Heart right ventricle (tissue), 16 donors: ENCODE measurements around the gene ZFP92. TPM values are rescaled to one million over a fixed set of nuclear protein-coding genes. Genes with fewer than 3 reads are reported as not detected.

Experiments used
- ATAC-seq, 8 donors: fragments of 200-7000 bp; cut with Tn5 transposase; one replicate each; pipeline ENCODE4 v1.9.1; 2020; ENCODE audit warnings: mild to moderate bottlenecking in 8 of 8, moderate library complexity in 8 of 8, moderate number of reproducible peaks in 1 of 8
- DNase-seq, 2 donors: peaks; one replicate each; pipeline ENCODE4 v3.0.0-alpha.2; 2020
- H3K27ac ChIP-seq, 10 donors: fragments of 200-600 bp; sonication (generic) in 2 of 10; one replicate each; pipeline versions ENCODE4 v1.5.0 to v1.8.0; 2020 to 2022; ENCODE audit warnings: mild to moderate bottlenecking in 3 of 10
- H3K27me3 ChIP-seq, 7 donors: fragments of 200-600 bp; one replicate each; pipeline ENCODE4 v1.8.0; 2021 to 2022; ENCODE audit warnings: mild to moderate bottlenecking in 2 of 7
- H3K36me3 ChIP-seq, 9 donors: fragments of 200-600 bp; sonication (generic) in 1 of 9; one replicate each; pipeline versions ENCODE4 v1.5.0 to v1.8.0; 2020 to 2022; ENCODE audit warnings: mild to moderate bottlenecking in 2 of 9
- H3K4me1 ChIP-seq, 9 donors: fragments of 200-600 bp; sonication (generic) in 1 of 9; one replicate each; pipeline versions ENCODE4 v1.5.0 to v1.8.0; 2020 to 2022; ENCODE audit warnings: mild to moderate bottlenecking in 4 of 9
- H3K4me3 ChIP-seq, 10 donors: fragments of 200-600 bp; sonication (generic) in 2 of 10; one replicate each; pipeline versions ENCODE4 v1.5.0 to v1.8.0; 2020 to 2022; ENCODE audit warnings: mild to moderate bottlenecking in 7 of 10, moderate library complexity in 2 of 10
- H3K9me3 ChIP-seq, 11 donors: fragments of 200-600 bp in 10 of 11; sonication (generic) in 2 of 11; one replicate each; pipeline versions ENCODE4 v1.5.0 to v1.8.0; 2013 to 2022; ENCODE audit warnings: mild to moderate bottlenecking in 2 of 11, control low read depth in 1 of 11, moderate library complexity in 1 of 11
- CTCF ChIP-seq, 9 donors: fragments of 200-600 bp; sonication (generic) in 2 of 9; IDR thresholded peaks; one replicate each; pipeline versions ENCODE4 v1.5.0 to v1.8.0; 2021 to 2022; ENCODE audit warnings: antibody characterized with exemption in 9 of 9, mild to moderate bottlenecking in 5 of 9, moderate library complexity in 1 of 9
- WGBS, 2 donors: extraction: QIAGEN DNeasy Blood & Tissue Kit; methylation state at CpG; one replicate each; pipeline ENCODE4 v1.1.7; 2013; ENCODE audit warnings: inconsistent platforms in 1 of 2; 5-methylcytosine and 5-hydroxymethylcytosine counted together
- intact Hi-C, 10 donors: fragments of 100-400 bp; cut with DNase I; formaldehyde crosslinking; loops; one replicate each; pipeline versions ENCODE4 v1.11.1 to v1.14.2; 2022
- polyA plus RNA-seq, 2 donors: library from polyadenylated mRNA; stranded (reverse); fragments of 200-250 nt; gene quantifications; one replicate each; pipeline ENCODE4 v1.2.3, GENCODE V29; 2013
- total RNA-seq, 10 donors: library from RNA; stranded (reverse); fragmentation: NEBNext Ultra II Directional in 3 of 10; extraction: Animal tissue kit (Norgen Biotek cat#: 25700) in 3 of 10; gene quantifications; one replicate each; pipeline versions ENCODE4 v1.2.1 to v1.2.4, GENCODE V29; 2021 to 2023
- donor health status: Arrhythmogenic right ventricular cardiomyopathy.
- donor health status: ischemic (EF 13 %, LVEDD 7.1; RV severe dilation, severe dysfunction).
- donor health status: healthy with polysubstance abuse.
- donor health status: DM: no; HTN: yes; CAD: no.
- donor health status: DM: no; HTN: no; CAD: no.
- donor health status: ischemic (EF 25% LVEDD 6.9; RV normal size, moderate dysfunction).
- donor health status: ischemic (EF 25% LVEDD 5.7; RV mildly dilated, moderate dysfunction).
- donor health status: healthy.
- donor health status: DM: yes; HTN: yes; CAD: no.
- donor health status: Ischemic cardiomyopathy.
- donor health status: ischemic (EF 35%, LVEDD 5.7; RV mildly dilated, moderate dysfunction).
- donor health status: nonischemic (EF 11% LVEDD 7.7; RV severe dilation, severe dysfunction).
- donor health status: DM: yes; HTN: yes; CAD: no.
- donor health status: PGD.
- donor health status: ischemic (EF 29% LVEDD 5.4; RV normal size, mild dysfunction).
- donor health status: nonischemic (EF 23%, LVEDD 6.1; RV moderate dilation, normal function).

Gene ZFP92
- total and polyA plus RNA-seq, 12 donors = 0.17 to 1.6 (median 0.44) TPM

GRCh38 chrX:153443476-153444332 lies 32.4 kb downstream of the ZFP92 start:
- Histone ChIP-seq H3K4me1 (no peaks in the 10 kb centered on the region), H3K27ac (no peak overlapping the region), H3K36me3 (no peaks in the 10 kb centered on the region), H3K9me3 (peaks cover 0 to 3% (median 0%) of the 10 kb centered on the region in 11 donors), H3K4me3 (no peak overlapping the region), H3K27me3 (peaks cover 0 to 4% (median 0%) of the 10 kb centered on the region in 7 donors)
- DNase-seq (no peak), ATAC-seq (peak in 1 of 8 donors; percentile 22)
- no peak for TF ChIP-seq CTCF (IDR thresholded peaks at IDR 0.05)
- intact Hi-C loops = loop anchor here in 1 of 10 donors (5.0 kb wide), 1 partner anchor 411 kb away; no protein-coding TSS in a partner anchor
- 83 to 89% methylated on average over 25 of the region's 25 CpGs for WGBS, 2 donors

GRCh38 chrX:153444333-153445011 lies 33.2 kb downstream of the ZFP92 start:
- H3K4me3 ChIP-seq = no peak overlapping the region
- DNase-seq (no peak), ATAC-seq (peak in 2 of 8 donors; percentile 5 to 28)
- intact Hi-C loops = loop anchor here in 1 of 10 donors (5.0 kb wide), 1 partner anchor 412 kb away; no protein-coding TSS in a partner anchor
- peaks cover 0 to 3% (median 0%) of the 10 kb centered on the region in 11 donors for H3K9me3 ChIP-seq
- H3K4me1 ChIP-seq = no peaks in the 10 kb centered on the region
- no peak for TF ChIP-seq CTCF (IDR thresholded peaks at IDR 0.05)
- peaks cover 0 to 3% (median 0%) of the 10 kb centered on the region in 9 donors for H3K36me3 ChIP-seq
- no peak overlapping the region for H3K27ac ChIP-seq
- 87 to 93% methylated on average over 34 to 37 of the region's 37 CpGs for WGBS, 2 donors
- H3K27me3 ChIP-seq = peaks cover 0 to 6% (median 0%) of the 10 kb centered on the region in 7 donors

- DNase-seq = no peak
- Histone ChIP-seq H3K4me3 (no peak overlapping the region), H3K9me3 (no peaks in the 10 kb centered on the region), H3K36me3 (peaks cover 0 to 10% (median 0%) of the 10 kb centered on the region in 9 donors), H3K27me3 (peaks cover 0 to 10% (median 0%) of the 10 kb centered on the region in 7 donors), H3K4me1 (no peaks in the 10 kb centered on the region), H3K27ac (no peak overlapping the region)
- ATAC-seq = peak in 1 of 8 donors; percentile 11
- TF ChIP-seq CTCF (IDR thresholded peaks at IDR 0.05) = no peak
- intact Hi-C loops = no loop called here
- WGBS, 2 donors = 89 to 96% methylated on average over 30 to 35 of the region's 35 CpGs
Observed at GRCh38 chrX:153445106-153445855, 34.0 kb downstream of the ZFP92 start.
